HG03469 (cell line): ENCODE measurements around the gene VAX1.
"Not testable (repeated sequence)": the region's sequence is repeated elsewhere in the genome, so short reads cannot be mapped to it uniquely, and the experiment has no call there.

Experiments used
- ATAC-seq: cut with Tn5 transposase; IDR thresholded peaks from one replicate; pipeline ENCODE4 v1.9.1; 2021; ENCODE audit warnings: mild to moderate bottlenecking, moderate library complexity, moderate number of reproducible peaks; ENCODE audit not compliant: unreplicated experiment

Gene VAX1

DNA sequence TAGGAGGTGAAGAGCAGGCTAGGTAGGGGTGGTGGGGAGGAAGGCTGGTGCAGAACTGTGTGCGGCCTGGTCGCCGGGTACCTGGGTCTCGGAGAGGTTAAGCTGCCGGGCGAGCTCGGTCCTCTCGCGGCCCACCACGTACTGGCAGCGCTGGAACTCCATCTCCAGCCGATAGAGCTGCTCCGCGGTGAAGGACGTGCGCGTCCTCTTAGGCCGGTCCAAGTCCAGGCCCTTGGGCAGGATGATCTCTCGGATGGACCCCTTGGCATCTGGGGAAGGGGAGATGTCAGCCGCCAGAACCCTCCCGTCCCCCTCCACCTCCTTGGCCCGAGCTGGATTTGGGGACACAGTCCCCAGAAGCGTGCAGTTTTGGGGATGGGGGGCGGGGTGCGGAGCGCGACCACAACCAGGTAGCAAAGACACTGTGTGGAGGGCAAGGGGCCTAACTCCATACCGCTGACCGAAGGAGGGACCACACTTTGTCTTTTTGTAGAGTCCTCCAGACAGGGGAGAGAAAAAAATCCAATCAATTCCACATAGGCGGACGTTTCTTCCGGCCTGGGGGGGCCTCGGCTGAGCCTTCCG lies 1.6 kb downstream of the VAX1 start:
- ATAC-seq = no peak

DNA sequence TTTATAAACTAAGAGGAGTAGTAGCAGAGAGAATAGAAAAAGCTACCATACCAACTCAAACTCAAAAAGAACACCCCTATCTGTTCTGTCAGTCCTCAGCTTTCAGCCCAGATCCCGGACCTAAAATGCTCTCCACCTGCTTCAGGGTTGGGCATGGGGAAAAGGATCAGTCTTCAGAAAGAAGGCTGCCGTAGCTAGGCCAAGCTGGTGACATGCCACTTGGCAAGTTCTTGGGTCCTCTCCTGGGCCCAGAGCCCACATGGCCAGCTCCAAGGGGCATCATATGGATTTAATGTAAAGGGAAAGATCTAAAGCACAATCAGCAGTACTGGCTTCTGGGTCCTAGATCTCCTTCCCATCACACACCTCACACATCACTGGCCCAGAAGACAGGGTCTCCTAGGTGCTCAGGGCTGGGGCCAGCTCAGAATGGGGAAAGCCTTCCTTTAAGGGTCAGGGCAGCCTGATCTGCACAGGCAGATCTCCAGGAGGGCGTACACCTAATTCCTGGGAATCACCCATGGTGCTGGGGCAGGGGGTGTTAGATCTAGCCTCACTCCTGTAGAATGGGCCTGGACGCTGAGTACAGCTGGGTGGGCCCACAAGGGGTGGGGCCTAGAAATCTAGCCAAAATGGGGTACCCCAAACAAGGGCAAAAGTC lies 2.5 kb downstream of the VAX1 start:
- no peak for ATAC-seq

DNA sequence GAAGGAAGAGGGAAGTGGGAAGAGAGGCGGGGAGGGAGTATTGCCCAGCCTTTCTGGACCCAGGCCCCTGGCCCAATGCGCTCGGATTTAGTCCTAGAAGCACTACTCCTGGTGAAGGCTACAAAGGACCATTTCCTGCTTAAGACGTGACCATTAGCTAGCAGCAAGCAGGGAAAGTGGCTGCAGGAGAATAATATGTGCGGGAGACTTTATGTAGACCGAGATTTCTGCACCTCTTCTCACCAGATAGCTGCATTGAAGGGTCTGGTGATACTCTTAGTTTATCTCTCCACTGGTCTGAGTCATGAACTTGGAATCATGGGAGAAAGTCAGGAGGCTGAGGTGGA lies 3.1 kb downstream of the VAX1 start:
- ATAC-seq = no peak

DNA sequence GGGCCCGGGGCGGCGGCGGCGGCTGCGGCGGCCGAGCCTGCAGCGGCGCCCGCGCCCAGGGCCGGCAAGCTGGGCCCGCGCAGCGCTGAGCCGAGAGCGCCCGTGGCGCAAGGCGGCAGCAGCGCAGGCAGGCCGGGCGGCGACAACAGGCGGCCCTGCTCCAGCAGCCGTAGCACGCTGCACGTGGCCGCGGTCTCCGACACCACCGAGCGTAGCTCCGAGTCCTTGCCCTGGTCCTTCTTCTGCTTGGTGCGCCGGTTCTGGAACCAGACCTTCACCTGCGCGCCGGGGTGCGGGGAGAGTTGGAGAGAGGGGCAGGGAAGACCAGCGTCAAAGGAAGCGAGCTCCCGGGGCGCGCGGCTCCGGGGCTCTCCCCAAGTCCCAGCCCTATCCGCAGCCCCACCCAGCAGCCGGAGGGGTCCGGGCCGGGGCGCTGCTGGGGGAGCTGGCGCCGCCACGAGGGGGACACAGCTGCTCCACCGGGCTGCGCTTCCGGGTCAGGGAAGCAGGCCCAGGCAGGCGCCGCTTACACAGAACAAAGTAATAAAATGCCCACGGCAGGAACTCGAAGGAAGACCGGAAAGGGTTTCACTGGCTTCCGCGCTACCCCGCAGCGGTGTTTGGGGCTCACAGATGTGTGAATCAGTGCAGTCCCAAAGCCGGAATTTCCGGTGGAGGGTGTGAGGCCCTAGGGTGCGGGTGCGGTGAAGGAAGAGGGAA lies 3.6 kb downstream of the VAX1 start:
- ATAC-seq = no peak

DNA sequence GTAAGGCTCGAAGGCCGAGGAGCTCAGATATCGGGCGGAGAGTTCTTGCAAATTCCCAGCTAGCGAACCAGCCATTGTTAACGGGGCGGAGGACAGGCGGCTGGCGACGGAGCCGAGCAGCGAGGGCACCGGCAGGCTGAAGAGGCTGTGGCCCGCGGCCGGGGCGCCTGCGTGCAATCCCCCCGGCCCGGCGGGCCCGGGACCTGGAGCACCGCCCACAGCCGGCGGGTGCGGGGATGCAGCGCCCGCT lies 4.1 kb downstream of the VAX1 start:
- no peak for ATAC-seq

DNA sequence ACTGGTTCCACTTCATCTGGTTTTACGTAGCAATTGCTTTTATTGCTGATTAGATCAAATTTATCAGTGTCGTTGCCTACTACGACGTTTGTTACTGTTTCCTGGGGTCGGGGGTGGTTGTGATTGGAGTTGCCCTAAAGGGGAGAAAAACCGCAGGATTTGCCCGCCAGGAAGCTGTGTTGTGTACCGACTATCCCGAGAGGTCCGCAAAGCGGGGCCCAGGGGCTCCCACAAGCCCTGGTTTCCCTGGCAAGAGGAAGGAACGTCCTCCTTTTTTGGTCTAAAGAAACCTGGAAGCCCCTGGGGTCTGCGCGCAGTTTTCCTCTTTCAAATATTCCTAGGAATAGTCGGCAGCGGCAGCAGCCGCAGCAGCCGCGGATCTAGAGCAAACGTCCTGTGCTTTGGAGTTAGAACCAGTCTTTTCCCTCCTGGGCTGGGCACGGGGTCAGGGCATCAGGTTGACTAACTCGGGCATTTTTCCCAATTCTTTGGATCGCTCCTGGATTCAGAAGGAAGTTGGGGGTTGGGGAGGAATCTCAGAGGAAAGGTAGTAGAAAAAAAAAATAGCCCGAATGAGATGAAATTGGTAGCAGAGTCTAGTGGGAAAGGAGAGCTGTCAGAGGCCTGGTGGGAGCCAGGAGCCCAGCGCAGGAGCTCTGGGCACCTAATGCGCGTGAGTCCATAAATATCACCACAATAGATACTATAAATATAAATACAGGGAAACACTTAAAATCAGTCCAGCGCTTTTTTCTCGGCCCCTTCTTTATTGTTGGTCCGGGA lies 4.6 kb downstream of the VAX1 start:
- no peak for ATAC-seq

DNA sequence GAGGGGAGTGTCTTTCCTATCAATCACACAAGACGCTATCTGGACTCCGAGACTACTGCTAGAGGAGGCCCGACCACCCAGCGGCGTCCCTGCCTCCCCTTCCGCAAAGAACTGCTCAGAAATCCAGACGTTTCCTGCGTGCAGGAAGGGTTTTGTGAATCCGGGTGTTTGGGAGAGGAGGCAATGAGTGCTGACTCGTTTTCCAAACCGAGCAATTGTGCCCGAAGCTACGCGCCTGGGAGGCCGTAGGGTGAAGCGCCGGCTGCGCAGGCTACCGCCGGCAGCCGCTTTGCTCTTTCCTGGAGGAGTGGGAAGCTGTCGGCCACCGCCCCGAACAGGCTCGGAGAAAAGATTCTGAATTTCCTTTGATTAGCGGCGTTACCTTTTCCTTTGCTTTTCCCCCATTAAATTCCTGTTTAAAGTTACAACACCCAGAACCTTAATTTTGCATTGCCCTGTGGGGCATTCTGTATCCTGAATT lies 5.3 kb downstream of the VAX1 start:
- ATAC-seq = no peak

DNA sequence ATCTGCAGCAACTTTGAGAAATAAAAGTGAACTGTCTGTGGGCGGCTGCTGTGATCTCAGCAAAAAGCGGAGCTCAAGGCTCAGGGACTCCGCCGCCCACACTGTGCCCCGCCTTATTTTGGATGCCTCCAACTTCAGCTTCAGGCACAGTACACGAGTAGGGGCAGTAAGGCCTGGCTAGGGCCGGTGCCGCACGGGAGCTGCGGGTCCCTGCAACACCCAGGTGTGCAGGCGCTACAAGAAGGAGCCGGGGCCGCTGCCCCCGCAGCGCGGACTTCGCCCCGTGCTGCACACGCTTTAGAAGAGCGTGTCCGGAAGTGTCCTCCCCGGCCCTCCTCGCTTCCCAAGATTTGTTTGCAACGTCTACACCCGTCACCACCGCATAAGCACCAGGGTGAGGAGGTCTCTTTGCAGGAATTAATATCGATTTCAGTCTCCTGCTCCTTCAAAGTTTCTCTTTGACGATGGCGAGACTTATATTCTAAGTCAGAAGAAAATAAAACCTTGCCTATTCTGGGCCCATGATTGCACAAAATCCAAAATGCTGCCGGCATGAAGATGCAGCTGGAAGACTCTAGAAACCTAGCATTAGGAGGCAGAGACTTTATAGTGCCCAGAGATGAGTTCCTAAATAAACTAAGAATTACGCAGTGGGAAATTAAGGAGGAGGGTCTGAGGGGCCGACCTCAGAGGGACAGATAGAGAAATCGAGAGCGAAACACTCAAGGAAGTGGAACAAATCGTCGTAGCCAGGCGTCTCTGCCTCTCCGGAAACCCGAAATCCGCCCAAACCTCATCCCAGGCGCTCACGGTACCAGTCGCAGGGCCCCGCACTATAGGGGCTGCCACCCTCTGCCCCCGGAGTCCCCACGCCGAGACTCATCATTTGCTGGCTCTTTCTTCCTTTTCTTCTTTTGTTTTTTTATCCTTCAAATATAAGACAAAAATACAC lies 6.4 kb downstream of the VAX1 start:
- ATAC-seq = no peak

DNA sequence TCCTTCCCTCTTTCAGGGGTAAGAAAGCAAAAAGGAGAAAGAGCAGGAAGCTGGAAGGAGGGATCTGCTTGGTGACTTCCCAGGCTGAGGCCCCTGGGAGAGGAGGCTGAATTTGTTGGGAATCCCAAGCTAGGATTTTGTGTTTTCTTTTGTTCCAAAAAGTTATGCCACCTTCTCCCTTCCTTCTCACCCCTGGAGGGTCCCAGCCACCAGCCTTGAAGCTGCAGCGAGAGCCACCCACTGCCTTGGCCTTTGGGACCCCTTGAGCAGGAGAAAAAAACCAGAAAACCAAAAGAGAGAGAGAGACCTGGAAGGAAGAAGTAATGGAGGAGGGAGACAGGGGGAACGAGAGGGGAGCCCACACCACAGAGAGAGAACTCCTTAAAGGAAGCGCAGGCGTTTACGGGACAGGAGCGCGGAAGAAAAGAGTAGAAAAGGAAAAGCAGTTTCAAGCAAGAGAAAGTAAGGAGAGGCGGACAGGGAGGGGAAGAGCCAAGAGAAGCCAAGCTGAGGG lies 7.2 kb downstream of the VAX1 start:
- ATAC-seq = no peak

DNA sequence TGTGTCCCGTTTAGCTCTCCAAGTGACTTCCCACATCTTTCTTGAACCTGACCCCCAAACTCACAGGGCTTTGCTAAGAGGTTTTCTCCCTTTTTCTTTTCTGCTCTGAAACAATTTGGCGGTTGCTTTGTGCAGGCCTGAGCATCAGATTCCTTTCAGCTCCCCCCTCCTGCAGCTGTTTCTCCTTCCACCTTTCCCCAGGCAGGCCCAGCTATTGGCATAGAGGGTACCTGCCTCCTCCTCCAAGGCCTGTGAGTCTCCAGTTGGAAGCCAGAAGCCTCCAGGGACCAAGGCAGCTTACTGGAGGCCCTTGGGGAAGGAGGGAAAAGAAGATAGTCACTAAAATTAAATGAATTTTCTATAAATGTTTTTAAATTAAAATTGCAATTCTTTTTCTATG lies 7.7 kb downstream of the VAX1 start:
- ATAC-seq = no peak

DNA sequence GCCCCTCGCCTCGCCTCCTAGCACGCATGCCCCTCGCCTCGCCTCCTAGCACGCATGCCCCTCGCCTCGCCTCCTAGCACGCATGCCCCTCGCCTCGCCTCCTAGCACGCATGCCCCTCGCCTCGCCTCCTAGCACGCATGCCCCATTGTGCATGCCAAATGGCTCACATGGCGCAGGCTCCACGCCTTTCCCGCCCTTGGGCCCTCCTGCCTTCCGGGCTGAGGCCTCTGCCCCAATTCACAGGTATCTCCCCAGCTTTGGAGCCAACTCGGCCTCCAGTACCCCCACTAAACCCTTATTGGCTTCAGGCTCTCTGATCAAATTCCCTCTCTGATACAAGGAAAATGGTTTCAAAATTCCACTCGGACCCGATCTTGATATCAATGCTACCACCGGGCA lies 11.4 kb downstream of the VAX1 start:
- ATAC-seq = not testable (repeated sequence)

DNA sequence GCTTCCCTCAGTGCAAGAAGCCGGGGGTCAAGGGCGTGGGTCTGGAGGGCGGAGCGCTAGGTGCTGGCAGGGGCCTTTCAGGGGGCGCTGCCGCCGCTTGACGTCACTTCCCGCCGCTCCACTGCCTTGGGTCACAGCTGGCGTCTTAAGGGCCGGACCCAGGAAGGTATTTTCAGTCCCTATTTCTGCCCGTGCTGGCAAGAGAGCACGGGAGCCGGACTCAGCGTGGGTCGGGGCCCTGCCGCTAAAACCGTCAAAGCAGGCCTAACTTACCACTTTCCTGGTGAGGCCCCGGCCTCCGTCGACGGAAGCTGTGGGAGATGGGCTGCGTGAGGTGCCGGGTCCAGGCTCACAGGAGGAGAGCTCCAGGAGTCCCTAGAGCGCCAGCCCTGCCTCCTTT lies 12.0 kb downstream of the VAX1 start:
- ATAC-seq = no peak

DNA sequence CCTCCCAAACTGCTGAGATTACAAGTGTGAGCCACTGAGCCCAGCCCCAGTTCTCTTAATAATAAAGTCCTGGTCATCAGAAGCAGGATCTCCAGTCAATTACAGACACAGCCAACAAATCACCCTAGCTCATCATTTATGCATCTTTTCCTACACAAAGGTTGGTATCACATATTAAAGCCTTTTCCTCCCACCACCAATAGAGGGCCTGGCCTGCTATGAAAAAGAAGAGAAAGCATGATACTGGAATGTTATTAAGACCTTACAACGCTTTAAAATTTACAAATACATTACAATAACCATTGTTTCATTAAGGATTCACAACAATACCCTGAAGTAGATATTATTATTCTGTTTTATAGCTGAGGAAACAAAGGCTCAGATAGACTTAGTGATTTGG lies 25.9 kb downstream of the VAX1 start:
- no peak for ATAC-seq

DNA sequence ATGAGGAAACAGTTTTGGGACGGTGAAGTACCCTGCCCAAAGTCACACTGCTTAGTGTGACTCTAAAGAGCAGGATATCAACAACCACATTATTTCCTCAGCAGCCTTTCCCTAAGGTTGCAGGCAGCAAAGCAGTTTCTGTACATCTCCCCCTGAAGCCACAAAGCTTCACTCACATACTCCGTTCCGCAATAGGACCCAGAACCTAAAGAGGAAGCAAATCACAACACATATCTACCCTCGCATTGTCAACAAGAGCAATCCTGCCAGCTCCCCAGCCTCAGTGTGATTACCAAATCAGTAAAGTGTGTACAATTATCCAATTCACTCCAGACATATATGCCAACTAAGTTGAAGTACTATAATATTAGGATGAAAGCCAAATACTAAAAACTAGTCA lies 30.8 kb downstream of the VAX1 start:
- ATAC-seq = no peak

DNA sequence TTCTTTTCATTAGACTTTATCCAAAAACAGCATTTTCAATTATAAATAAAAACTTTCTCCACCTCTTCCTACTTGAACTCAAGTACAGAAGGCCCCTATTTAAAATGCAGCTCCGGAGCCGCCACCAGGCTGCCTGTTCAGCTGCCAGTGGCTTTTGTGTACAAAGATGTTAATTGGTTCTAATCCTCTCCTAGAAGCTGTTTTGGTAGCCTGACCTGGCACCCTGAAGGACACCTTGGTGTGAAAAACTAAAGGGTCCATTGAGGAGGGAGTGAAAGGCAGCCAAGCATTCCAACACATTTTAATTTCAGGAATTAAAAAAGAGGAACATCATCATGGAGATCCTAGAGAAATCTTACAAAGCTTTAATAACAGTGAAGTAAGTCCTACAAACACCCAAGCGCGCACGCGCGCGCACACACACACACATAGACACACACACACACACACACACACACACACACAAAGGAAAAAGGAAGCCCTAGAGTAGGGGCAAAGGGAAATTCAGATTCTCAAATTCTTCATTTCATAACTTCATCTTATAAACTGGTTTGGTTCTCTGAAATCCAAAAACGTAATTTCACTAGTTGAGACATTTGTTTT lies 41.4 kb downstream of the VAX1 start:
- ATAC-seq = no peak

DNA sequence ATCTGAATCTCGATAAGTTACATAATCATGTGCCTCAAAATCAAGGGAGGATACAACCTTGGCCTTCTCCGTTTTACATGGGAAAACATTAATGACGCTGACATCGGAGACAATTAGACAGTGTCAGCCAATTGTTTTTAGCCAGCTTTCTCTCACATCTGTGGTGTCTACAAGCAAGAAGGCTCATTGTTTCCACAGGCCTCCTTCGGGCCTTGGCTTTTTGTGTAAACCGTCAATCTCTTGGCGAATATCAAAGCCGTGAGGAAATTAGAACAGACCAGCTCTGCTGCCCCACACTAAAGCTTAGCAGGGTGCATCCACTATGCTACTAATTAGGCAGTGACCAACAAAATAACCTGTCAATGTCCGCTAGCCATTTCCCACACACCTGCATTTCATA lies 43.2 kb downstream of the VAX1 start:
- no peak for ATAC-seq

DNA sequence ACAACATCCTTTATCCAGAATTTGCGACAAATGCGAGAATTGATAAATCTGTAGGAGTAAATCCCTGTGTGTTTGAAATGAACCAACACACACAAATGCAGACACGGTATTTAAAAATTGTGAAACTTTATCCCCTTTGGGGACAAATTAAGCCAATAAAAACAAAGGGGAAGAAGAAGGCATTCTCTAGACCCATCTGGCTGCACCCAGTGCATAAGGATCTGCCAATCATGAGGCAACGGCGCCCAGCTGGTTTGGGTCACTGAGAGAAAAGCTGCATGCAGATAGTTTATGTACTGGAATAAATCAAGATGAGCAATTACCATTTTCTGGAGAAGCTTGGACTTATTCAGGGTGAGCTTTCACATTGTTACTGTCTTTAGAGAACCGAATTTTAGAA lies 45.7 kb downstream of the VAX1 start:
- ATAC-seq = no peak

DNA sequence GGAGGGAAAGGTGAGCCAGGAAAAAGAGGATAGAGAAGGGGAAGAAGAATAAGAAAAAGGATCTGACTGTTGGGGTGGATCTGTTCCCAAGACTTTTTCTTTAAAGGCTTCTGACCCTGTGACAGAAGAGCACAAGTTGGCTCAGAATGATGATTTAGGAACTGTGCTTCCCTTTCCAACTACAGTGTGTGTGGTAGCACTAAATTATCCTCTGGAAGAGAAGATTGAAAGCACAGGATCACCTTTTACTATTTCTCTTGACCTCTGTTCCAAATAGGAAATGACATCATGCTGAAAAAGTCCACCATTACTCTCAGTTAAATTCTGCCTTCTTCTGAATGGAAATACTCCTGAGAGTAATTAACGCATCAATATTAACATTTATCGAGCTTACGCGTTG lies 47.2 kb downstream of the VAX1 start:
- ATAC-seq = no peak

DNA sequence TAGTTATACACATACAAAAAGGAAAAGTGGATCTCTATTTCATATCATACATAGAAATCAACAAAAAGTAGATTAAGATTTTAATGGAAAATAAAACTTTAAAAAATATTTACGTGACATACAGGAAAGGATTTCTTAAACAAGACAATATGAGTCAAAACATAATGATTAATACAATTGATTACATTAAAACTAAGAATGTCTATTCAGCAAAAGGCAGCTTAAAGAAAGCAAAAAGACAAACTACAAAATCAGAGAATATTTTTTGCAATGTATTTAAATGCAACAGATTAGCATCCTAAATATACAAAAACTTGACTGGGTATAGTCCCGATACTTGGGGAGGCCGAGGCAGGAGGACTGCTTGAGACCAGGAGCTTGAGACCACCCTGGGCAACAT lies 50.5 kb downstream of the VAX1 start:
- ATAC-seq = no peak

DNA sequence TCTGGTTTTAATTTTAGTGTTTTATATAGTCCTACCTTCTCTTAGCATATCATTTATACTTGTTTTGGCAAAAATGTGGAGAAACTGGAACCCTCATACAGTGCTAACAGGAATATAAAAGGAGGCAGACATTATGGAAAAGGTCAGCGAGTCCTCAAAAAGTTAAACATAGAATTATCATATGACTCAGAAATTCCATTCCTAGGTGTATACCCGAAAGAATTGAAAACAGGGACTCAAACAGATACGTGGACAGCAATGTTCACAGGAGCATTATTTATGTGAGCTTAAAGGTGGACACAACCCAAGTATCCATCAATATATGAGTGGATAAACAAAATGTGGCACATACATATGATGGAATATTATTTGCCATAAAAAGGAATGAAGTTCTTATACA lies 51.5 kb downstream of the VAX1 start:
- ATAC-seq = no peak
